GM12872 (cell line): ENCODE results near the gene HDHD5.

Experiments
- CTCF ChIP-seq: IDR thresholded peaks from 3 replicates; pipeline ENCODE4 v1.5.1; 2011; ENCODE audit warnings: low read depth, mild to moderate bottlenecking, low read length, moderate library complexity; ENCODE audit not compliant: insufficient read depth

The HDHD5 gene

DNA sequence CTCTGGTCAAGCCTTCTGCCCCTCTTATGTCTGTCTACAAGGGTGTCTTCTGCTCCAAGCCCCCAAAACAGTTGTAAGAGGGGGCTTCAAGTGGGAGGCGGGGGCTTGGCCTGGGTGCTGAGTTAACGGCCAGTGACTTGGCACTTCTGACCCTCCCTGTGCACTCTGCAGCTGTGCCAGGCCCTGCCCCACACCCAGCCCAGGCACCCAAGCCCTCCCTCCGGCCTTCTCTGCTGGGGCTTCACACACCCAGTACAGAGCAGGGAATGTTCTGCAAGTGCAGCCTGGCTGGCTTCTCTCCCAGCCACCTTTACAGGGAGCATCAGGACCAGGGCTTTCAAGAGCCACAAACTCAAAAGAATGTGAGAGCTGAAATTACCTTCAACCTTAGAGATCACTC is 41.7 kb downstream of the HDHD5 start:
- no peak for TF ChIP-seq CTCF

GRCh38 chr22:17116572-17117330 is 42.3 kb downstream of the HDHD5 start:
- no peak for TF ChIP-seq CTCF

DNA sequence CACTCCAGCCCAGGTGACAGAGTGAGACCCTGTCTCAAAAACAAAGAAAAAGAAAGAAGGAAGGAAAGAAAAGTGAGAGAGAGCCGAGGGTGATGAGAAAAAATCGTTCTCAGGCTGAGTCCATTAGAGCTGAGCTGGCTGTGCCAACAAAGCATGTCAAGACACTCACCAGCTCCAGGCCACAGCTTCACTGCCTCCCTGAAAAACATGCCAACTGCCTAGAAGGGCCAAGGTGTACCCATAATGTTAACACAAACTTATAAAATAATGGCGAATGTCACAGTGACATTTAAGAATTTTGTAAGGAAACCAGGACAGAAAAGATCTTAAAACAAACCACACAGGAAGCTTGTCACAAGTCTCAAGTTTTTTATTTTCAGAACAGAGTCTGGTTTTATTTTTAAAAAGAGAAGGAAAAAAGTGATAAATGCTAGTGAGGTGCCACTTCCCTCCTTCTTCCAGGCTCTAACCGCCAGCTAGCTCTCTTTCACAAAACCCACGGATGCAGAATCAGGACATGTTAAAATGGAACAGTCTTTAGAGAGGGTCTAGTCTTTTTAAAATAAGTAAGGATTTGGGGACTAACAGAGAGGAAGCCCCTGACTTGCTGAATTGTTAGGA is 43.0 kb downstream of the HDHD5 start:
- TF ChIP-seq CTCF, result no peak

DNA sequence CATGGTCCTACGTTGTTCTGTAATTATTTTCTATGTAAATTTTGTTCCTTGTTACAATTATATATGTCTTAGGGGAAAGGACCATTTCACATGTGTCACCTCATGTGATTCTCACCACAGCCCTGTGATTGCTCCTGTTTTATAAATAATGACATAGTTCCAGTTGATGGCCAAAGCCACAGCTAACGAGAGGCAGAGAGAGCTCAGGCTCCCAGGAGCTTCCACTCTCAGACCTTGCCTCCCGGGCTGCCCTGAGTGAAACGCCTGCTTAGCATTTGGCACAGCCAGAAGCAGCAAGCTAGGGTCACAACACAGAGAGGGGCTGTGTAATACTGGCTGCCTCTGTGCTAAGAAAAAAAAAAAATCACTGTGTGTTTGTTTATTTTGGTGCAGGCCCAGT is 43.8 kb downstream of the HDHD5 start:
- TF ChIP-seq CTCF, result no peak

DNA sequence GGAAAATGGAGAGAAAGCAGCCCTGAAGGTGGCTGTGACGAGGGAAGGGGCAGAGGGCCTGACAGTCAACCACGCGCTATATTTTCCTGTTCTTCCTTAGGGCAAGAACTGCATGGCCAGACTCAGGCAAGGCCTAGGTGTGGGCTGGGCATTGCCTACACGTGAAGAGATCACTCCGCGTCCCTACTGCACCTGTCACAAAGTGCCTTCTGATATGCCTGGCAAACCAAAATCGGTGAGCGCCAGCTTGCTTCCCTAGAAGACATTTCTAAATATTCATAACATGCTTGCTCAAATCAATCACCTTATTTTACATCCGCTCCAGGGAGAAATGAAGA is 44.2 kb downstream of the HDHD5 start:
- no peak for TF ChIP-seq CTCF

DNA sequence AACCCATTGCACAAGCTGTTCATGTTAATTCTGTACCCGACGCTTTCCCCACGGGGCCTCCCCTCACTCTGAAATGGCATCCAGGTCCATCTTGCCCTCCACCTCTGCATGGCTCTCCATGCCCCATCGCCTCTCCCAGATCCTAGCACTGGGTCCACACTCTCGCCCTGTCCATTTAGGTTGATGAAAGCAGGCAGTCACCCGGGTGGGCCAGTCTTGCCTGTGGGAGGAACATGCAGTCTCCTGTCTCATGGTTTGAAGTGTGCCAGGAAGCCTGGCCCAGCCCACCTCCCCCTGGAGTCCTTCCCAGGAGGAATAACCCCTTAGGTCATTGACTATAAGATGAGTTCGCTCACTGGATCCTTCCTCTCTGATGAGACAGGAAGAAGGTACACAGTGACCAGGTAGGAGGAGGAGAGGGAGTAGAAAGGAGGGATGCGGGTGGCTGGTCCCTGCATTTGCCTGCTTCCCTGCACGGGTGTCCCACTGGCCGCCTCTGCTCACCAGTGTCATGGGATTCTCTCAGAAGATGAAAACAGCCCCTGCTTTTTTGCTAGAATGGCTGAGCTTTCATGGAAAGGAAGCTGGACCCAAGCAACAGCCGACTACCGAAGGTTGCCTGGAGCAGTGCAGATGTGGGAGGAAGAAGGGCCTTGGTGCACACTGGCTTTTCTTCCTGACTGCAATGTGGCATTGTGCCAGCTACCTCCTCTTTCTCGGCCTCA is 44.7 kb downstream of the HDHD5 start:
- TF ChIP-seq CTCF, result no peak

- TF ChIP-seq CTCF, result no peak
Observed at GRCh38 chr22:17113600-17113999, 45.5 kb downstream of the HDHD5 start.
